Ovary (tissue), 3 donors: ENCODE measurements around the gene BLACAT1.

Source experiments
- CTCF ChIP-seq, 3 donors: fragments of 450-650 bp in 2 of 3; fragments of 200-600 bp in 1 of 3; IDR thresholded peaks; one replicate each; pipeline versions ENCODE4 v1.5.1 to v1.8.0; 2016 to 2022; ENCODE audit warnings: antibody characterized with exemption in 3 of 3, mild to moderate bottlenecking in 1 of 3
- POLR2A ChIP-seq: fragments of 450-650 bp; IDR thresholded peaks from one replicate; pipeline ENCODE4 v1.6.1; 2017; ENCODE audit warnings: antibody characterized with exemption, mild to moderate bottlenecking, moderate library complexity
- donor health status: DM: no; HTN: no; CAD: no.

- TF ChIP-seq CTCF (IDR thresholded peaks at IDR 0.05) (no peak), POLR2A (no peak)
Measured at GRCh38 chr1:205444931-205445645, 10.8 kb downstream of the BLACAT1 start.
